HG03060 (cell line): Measurements from ENCODE around the gene PHYHD1.

Experiments used
- ATAC-seq: cut with Tn5 transposase; IDR thresholded peaks from one replicate; pipeline ENCODE4 v1.9.1; 2021; ENCODE audit warnings: low read depth, moderate number of reproducible peaks; ENCODE audit not compliant: unreplicated experiment

PHYHD1 gene

DNA sequence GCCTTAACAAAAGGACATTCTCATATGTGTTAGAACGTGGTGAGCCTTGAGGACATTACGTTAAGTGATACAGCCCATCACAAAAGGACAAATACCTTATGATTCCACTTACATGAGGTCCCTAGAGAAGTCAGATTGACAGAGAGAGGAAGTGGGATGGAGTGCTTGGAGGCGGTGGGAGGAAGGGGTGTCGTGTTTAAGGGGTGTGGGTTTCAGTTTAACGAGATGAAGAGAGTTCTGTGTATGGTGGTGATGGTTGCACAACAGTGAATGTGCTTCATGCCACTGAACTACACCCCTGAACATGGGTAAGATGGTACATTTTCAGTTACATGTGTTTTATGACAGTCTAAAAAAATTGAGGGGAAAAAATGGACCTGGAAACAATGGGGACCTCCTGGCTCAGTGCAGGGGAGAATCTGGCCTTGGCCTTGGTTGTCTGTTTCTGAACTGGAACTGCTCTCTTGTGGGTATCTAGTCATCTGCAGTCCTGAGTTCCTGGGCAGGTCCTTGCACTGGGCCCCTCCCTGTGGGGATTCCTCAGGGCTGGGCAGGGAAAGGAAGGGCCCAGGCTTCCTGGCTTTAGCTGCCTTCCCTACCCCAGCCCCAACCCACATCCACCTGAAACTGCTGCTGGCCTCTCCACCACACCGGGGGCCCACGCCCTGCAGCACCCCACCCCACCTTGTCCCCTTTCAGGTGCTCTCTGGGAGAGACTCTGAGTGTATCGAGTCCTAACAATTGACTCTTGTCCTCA, 21.0 kb upstream of the PHYHD1 start:
- ATAC-seq, result no peak

DNA sequence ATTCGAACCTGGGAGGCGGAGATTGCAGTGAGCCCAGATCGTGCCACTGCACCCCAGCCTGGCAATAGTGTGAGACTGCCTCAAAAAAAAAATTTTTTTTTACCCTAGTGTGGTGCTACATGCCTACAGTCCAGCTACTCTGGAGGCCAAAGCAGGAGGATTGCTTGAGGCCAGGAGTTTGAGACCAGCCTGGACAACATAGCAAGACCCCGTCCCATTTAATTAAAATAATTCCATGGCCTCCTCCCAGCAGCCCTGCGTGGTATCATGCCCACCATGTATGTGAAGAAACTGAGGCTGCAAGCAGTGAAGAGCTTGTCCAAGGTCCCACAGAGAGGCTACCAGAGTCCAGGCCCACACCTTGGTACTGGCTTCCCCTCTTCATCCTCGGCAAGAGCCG, 19.4 kb upstream of the PHYHD1 start:
- ATAC-seq, result no peak

DNA sequence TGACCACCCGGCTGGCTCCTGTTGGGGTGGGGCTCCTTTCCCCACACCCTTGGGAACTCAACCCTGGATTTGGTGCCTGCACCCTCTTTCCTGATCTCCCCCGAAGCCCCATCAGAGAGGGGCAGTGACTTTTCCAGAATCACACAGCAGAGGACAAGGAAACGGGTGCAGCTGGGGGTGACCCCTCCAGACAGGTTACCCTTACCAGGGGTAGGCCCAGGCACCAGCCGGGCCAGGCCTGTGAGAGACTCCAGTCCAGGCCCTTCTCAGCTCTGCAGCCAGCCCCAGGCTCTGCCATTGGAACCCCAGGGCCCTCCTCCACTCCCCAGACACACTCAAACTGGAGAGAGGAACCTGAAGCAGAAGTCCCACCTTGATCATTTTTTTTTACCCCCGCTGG, 19.0 kb upstream of the PHYHD1 start:
- ATAC-seq, result no peak

DNA sequence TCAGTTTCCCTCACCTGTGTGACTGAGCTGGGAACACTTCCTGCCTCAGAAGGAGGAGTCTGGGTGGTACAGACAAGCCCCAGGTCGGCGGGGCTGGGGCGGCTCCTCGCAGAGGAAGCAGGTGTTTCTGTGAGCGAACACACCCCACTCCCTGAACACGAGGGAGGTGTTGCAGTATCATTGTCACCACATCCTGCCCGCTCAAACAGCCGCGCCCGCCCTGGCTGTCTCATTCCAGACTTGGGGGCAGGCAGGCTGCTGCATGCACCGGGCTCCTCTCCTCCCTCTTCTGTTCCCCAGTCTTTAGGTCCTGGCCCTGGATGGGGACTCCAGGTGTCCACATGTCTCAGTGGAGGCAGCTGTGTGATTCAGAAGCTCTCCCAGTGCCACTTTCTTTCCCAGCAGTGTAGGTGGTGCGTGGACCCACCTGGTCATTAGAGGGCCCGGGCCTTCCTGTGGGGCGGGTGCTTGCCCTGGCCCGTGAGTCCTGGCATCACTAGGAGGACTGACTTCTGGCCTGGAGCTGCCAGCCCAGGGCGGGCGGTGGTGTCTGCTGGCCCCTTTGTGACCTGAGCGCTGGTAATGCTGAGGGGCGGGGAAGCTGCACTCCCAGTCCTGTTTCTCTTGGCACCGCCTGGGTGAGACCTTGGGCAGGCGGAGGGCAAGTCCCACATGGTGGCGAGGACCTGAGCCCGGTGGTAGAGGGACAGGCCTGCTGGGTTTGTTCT, 18.3 kb upstream of the PHYHD1 start:
- ATAC-seq, result no peak

- ATAC-seq, result no peak
Observed at GRCh38 chr9:128903079-128903461, 17.7 kb upstream of the PHYHD1 start.

- no peak for ATAC-seq
Observed at GRCh38 chr9:128903871-128904620, 16.7 kb upstream of the PHYHD1 start.

DNA sequence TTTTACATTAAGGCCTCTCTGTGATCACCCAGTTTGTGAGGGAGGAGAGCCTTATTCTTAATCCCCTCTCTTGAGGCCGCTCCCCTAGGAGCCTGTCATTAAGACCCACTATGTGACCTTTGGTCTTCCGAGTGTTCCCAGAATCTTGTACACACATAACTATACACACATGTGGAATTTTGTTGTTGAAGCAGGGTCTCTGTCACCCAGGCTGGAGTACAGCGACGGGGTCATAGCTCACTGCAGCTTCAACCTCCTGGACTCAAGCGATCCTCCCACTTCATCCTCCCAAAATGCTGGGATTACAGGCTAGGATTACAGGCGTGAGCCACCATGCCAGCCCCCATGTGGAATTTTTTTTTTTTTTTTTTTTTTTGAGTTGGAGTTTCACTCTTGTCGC, 14.8 kb upstream of the PHYHD1 start:
- no peak for ATAC-seq

DNA sequence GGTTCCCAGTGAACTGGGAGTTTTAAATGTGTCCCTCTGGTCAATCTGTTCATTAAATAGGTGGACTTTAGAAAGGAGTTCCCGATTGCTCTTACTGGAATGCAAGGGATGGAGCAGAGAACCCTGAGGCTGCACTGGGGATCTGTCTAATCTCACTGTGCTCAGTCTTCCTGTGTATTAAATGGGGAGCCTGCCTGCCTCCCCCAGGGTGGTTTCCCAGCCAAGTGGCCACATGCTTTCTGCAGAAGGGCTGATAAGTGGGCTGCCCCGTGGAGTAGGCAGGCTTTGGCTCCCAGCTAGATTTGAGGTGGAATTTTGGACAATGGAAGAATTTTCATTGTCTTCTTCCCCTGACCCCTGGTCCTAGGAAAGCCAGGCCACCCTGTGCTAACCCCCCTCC, 14.0 kb upstream of the PHYHD1 start:
- no peak for ATAC-seq

GRCh38 chr9:128908372-128908771, 12.4 kb upstream of the PHYHD1 start:
- no peak for ATAC-seq

DNA sequence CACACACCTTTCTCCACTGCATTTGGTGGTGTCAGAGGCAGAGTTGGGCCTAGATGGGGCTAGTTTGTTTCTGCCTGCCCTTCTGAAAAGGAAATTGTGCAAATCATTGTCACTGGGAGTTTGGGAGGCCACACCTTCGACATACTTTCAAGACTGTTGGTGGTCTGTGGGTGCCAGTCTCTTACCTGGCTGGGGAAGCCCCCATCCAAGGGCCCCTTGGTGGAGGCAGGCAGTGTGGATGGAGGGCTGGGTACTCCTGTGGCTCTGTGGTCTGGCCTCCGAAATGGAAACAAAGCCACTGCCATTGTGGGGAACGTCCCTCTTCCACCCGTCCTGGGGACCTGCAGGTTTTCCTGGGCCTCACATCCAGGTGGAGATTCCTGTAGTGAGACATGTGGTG, 10.9 kb upstream of the PHYHD1 start:
- no peak for ATAC-seq

GRCh38 chr9:128910906-128911305, 9.9 kb upstream of the PHYHD1 start:
- no peak for ATAC-seq

GRCh38 chr9:128911529-128912035, 9.2 kb upstream of the PHYHD1 start:
- ATAC-seq, result no peak

DNA sequence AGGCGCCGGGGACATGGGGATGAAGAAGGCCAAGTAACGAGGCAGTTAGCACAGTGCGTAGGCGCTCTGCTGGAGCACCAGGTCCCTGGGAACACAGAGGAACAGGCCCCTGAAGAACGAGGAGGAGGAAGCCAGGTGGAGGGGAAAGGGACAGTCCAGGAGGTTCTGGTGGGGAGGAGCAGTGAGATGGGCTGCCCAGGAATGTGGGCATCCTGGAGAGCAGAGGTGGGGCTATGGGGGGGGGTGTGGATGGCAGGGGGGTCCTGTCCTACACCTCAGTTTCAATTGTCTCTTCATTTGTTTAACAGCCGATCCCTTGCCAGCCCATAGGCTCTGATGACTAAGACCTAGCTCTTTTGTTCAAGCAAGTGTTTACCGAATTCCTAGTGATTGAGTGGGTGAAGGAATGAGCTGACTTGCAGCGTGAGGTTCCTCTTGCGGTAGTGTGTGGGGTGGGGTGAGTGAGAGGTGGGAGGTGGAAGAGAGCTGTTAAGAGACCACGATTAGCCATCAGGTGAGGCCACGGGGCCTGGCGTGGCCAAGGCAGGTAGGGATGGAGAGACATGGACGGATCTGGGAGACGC, 8.4 kb upstream of the PHYHD1 start:
- ATAC-seq, result no peak

DNA sequence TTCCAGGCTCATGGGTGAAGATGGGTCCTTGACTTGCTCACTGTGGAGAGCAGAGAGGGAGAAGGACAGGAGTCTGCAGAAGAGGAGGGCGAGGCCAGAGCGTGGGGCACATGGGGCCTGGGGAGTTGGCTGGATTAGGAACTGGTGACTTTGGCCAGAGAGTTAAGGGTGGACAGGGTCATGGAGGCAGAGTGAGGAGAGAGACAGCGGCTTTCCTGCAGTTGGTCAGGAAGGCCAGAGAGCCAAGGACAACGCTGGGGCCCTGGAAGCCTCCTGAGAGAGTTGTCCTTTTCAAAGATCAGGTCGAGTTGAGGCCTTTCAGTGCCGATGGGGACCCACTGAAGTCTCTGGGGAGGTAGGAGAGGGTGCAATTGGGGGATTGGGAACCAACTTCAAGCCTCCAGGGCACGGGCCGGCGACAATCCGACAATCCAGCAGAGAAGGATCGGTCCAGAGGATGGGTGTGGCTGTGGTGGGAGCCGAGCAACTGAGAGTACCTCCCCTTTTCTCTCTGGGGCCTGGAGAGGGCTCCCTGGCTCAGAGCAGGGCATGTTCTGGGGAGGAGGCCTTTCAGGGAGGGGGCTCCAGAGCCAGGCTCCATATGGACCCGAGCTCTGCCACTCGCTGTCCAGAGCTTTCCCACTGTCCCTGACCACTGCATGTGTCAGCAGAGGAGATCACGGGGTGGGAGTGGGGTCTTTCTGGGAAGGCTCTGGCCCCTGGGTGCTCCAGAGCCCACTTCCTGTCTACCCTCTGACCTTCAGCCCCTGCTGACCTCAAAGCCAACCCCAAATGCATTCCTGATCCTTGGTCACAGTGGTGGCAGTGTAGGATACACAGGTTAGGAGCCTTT, 7.5 kb upstream of the PHYHD1 start:
- ATAC-seq, result no peak

GRCh38 chr9:128913995-128914772, 6.6 kb upstream of the PHYHD1 start:
- no peak for ATAC-seq

GRCh38 chr9:128916204-128916603, 4.6 kb upstream of the PHYHD1 start:
- no peak for ATAC-seq

GRCh38 chr9:128916745-128917144, 4.0 kb upstream of the PHYHD1 start:
- ATAC-seq, result no peak

DNA sequence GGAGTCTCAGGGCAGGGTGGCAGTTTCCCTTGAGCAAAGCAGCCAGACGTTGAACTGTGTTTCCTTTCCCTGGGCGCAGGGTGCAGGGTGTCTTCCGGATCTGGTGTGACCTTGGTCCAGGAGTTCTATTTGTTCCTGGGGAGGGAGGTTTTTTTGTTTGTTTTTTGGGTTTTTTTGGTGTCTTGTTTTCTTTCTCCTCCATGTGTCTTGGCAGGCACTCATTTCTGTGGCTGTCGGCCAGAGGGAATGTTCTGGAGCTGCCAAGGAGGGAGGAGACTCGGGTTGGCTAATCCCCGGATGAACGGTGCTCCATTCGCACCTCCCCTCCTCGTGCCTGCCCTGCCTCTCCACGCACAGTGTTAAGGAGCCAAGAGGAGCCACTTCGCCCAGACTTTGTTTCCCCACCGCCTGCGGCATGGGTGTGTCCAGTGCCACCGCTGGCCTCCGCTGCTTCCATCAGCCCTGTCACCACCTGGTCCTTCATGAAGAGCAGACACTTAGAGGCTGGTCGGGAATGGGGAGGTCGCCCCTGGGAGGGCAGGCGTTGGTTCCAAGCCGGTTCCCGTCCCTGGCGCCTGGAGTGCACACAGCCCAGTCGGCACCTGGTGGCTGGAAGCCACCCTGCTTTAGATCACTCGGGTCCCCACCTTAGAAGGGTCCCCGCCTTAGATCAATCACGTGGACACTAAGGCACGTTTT, 3.5 kb upstream of the PHYHD1 start:
- no peak for ATAC-seq

DNA sequence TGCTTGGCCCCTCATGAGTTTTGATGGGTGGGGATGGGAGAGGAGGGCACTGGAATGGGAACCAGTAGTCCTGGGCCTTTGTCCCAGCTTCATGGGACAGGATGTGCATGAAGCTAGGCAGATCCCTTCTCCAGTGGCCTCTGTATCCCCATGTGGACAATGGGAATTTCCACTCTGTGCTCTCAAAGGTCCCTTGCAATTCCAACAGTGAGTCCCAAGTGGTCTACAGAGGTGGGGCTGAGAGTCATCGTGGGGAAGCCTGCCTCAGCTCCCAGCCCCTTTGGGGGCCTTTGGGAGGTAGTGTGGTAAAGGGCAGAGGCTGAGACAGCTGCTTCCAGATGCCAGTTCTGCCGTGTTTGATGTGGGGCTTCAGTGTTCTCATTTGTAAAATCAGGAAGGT, 1.9 kb upstream of the PHYHD1 start:
- no peak for ATAC-seq
